SJCRH30 (cell line): ENCODE data around the gene CADM2. TPM values are rescaled to one million over a fixed set of nuclear protein-coding genes. Genes with fewer than 3 reads are reported as not detected.

ENCODE experiments used
- DNase-seq, 2 experiments: peaks; one replicate each; pipeline ENCODE4 v3.0.0-alpha.2; 2015 to 2020
- H3K27ac ChIP-seq: fragments of 250-450 bp; sonication (Bioruptor Pico); 2 replicates; pipeline ENCODE4 v1.5.1; 2020; ENCODE audit warnings: mild to moderate bottlenecking, moderate library complexity
- H3K27me3 ChIP-seq: fragments of 250-450 bp; sonication (Bioruptor Pico); 2 replicates; pipeline ENCODE4 v1.5.1; 2020; ENCODE audit warnings: mild to moderate bottlenecking, moderate library complexity
- H3K36me3 ChIP-seq: fragments of 250-450 bp; sonication (Bioruptor Pico); 2 replicates; pipeline ENCODE4 v1.5.1; 2020; ENCODE audit warnings: mild to moderate bottlenecking, moderate library complexity
- H3K4me1 ChIP-seq: fragments of 250-450 bp; sonication (Bioruptor Pico); 2 replicates; pipeline ENCODE4 v1.5.1; 2020; ENCODE audit warnings: mild to moderate bottlenecking, moderate library complexity
- H3K4me3 ChIP-seq: fragments of 250-450 bp; sonication (Bioruptor Pico); 2 replicates; pipeline ENCODE4 v1.5.1; 2020; ENCODE audit warnings: mild to moderate bottlenecking, moderate library complexity
- H3K9me3 ChIP-seq: fragments of 250-450 bp; sonication (Bioruptor Pico); replicated peaks from 2 replicates; pipeline ENCODE4 v1.5.1; 2020; ENCODE audit warnings: mild to moderate bottlenecking, moderate library complexity
- total RNA-seq: library from RNA; depleted of rRNA; stranded (reverse); fragments of >200 nt; shearing (Covaris generic); gene quantifications from 2 replicates; pipeline ENCODE4 v1.2.3, GENCODE V29; 2014

Gene CADM2
- total RNA-seq, 1 experiment from 2014 or later = 20.8 TPM

GRCh38 chr3:85003479-85003878, 44.7 kb downstream of the CADM2 start:
- H3K9me3 ChIP-seq = no peaks in the 10 kb centered on the region
- no peak for DNase-seq
- no peak overlapping the region for H3K27ac ChIP-seq

GRCh38 chr3:85004147-85004546, 45.4 kb downstream of the CADM2 start:
- no peaks in the 10 kb centered on the region for H3K36me3 ChIP-seq
- H3K4me3 ChIP-seq = no peak overlapping the region
- H3K27me3 ChIP-seq = no peaks in the 10 kb centered on the region
- no peaks in the 10 kb centered on the region for H3K4me1 ChIP-seq
- H3K27ac ChIP-seq = no peak overlapping the region
- DNase-seq = no peak
- H3K9me3 ChIP-seq = no peaks in the 10 kb centered on the region

More at GRCh38 chr3:85003479-85003878, 44.7 kb downstream of the CADM2 start:
- Histone ChIP-seq H3K27me3 (no peaks in the 10 kb centered on the region), H3K4me1 (no peaks in the 10 kb centered on the region), H3K36me3 (no peaks in the 10 kb centered on the region), H3K4me3 (no peak overlapping the region)

- H3K36me3 ChIP-seq = no peaks in the 10 kb centered on the region
- H3K27me3 ChIP-seq = no peaks in the 10 kb centered on the region
- DNase-seq = no peak
- no peak overlapping the region for H3K27ac ChIP-seq
- H3K4me3 ChIP-seq = no peak overlapping the region
- no peaks in the 10 kb centered on the region for H3K9me3 ChIP-seq
- H3K4me1 ChIP-seq = no peaks in the 10 kb centered on the region
Measured at GRCh38 chr3:85005946-85006345, 47.2 kb downstream of the CADM2 start.

- no peaks in the 10 kb centered on the region for H3K36me3 ChIP-seq
- H3K9me3 ChIP-seq = no peaks in the 10 kb centered on the region
- H3K27ac ChIP-seq = no peak overlapping the region
- no peaks in the 10 kb centered on the region for H3K27me3 ChIP-seq
- no peak for DNase-seq
- no peaks in the 10 kb centered on the region for H3K4me1 ChIP-seq
- no peak overlapping the region for H3K4me3 ChIP-seq
Measured at GRCh38 chr3:85007195-85008094, 48.7 kb downstream of the CADM2 start.

GRCh38 chr3:85020828-85021227, 62.0 kb downstream of the CADM2 start:
- DNase-seq = no peak
- no peaks in the 10 kb centered on the region for H3K4me1 ChIP-seq

GRCh38 chr3:85030052-85030451, 71.3 kb downstream of the CADM2 start:
- DNase-seq = no peak
- Histone ChIP-seq H3K36me3 (no peaks in the 10 kb centered on the region), H3K9me3 (no peaks in the 10 kb centered on the region), H3K4me3 (no peak overlapping the region), H3K27ac (no peak overlapping the region), H3K4me1 (no peaks in the 10 kb centered on the region), H3K27me3 (no peaks in the 10 kb centered on the region)

More at GRCh38 chr3:85020828-85021227, 62.0 kb downstream of the CADM2 start:
- H3K27ac ChIP-seq = no peak overlapping the region
- H3K36me3 ChIP-seq = no peaks in the 10 kb centered on the region
- no peak overlapping the region for H3K4me3 ChIP-seq
- no peaks in the 10 kb centered on the region for H3K27me3 ChIP-seq
- H3K9me3 ChIP-seq = no peaks in the 10 kb centered on the region

- H3K36me3 ChIP-seq = no peaks in the 10 kb centered on the region
- H3K4me3 ChIP-seq = no peak overlapping the region
- H3K27me3 ChIP-seq = no peaks in the 10 kb centered on the region
- no peaks in the 10 kb centered on the region for H3K9me3 ChIP-seq
- H3K27ac ChIP-seq = no peak overlapping the region
- no peaks in the 10 kb centered on the region for H3K4me1 ChIP-seq
- DNase-seq = no peak
Measured at GRCh38 chr3:85037203-85037602, 78.4 kb downstream of the CADM2 start.

- no peaks in the 10 kb centered on the region for H3K4me1 ChIP-seq
- no peaks in the 10 kb centered on the region for H3K9me3 ChIP-seq
- no peak overlapping the region for H3K4me3 ChIP-seq
- no peaks in the 10 kb centered on the region for H3K36me3 ChIP-seq
- no peak for DNase-seq
- no peak overlapping the region for H3K27ac ChIP-seq
- H3K27me3 ChIP-seq = no peaks in the 10 kb centered on the region
Measured at GRCh38 chr3:85041001-85041400, 82.2 kb downstream of the CADM2 start.

- no peaks in the 10 kb centered on the region for H3K9me3 ChIP-seq
- H3K27me3 ChIP-seq = no peaks in the 10 kb centered on the region
- DNase-seq = no peak
- H3K4me3 ChIP-seq = no peak overlapping the region
- no peaks in the 10 kb centered on the region for H3K4me1 ChIP-seq
- H3K36me3 ChIP-seq = no peaks in the 10 kb centered on the region
- H3K27ac ChIP-seq = no peak overlapping the region
Measured at GRCh38 chr3:85041562-85042055, 82.8 kb downstream of the CADM2 start.

GRCh38 chr3:85050821-85051220, 92.0 kb downstream of the CADM2 start:
- no peaks in the 10 kb centered on the region for H3K27me3 ChIP-seq
- no peaks in the 10 kb centered on the region for H3K36me3 ChIP-seq
- H3K27ac ChIP-seq = no peak overlapping the region
- H3K4me1 ChIP-seq = no peaks in the 10 kb centered on the region
- no peak overlapping the region for H3K4me3 ChIP-seq
- no peak for DNase-seq
- H3K9me3 ChIP-seq = no peaks in the 10 kb centered on the region

- Histone ChIP-seq H3K36me3 (no peaks in the 10 kb centered on the region), H3K27ac (no peak overlapping the region), H3K9me3 (no peaks in the 10 kb centered on the region), H3K4me1 (no peaks in the 10 kb centered on the region), H3K27me3 (no peaks in the 10 kb centered on the region), H3K4me3 (no peak overlapping the region)
- DNase-seq = no peak
Measured at GRCh38 chr3:85051786-85052185, 93.0 kb downstream of the CADM2 start.

GRCh38 chr3:85053626-85054025, 94.8 kb downstream of the CADM2 start:
- Histone ChIP-seq H3K4me1 (no peaks in the 10 kb centered on the region), H3K9me3 (no peaks in the 10 kb centered on the region), H3K4me3 (no peak overlapping the region), H3K27me3 (no peaks in the 10 kb centered on the region), H3K36me3 (no peaks in the 10 kb centered on the region), H3K27ac (no peak overlapping the region)
- DNase-seq = no peak

GRCh38 chr3:85054579-85054978, 95.8 kb downstream of the CADM2 start:
- H3K4me1 ChIP-seq = no peaks in the 10 kb centered on the region
- H3K4me3 ChIP-seq = no peak overlapping the region
- no peaks in the 10 kb centered on the region for H3K27me3 ChIP-seq

GRCh38 chr3:85068911-85069310, 110.1 kb downstream of the CADM2 start:
- no peaks in the 10 kb centered on the region for H3K9me3 ChIP-seq
- no peaks in the 10 kb centered on the region for H3K4me1 ChIP-seq
- H3K27me3 ChIP-seq = no peaks in the 10 kb centered on the region
- no peak overlapping the region for H3K27ac ChIP-seq
- DNase-seq = no peak
- no peak overlapping the region for H3K4me3 ChIP-seq
- H3K36me3 ChIP-seq = no peaks in the 10 kb centered on the region

More at GRCh38 chr3:85054579-85054978, 95.8 kb downstream of the CADM2 start:
- DNase-seq = no peak
- no peaks in the 10 kb centered on the region for H3K36me3 ChIP-seq
- H3K27ac ChIP-seq = no peak overlapping the region
- no peaks in the 10 kb centered on the region for H3K9me3 ChIP-seq

GRCh38 chr3:85074003-85074402, 115.2 kb downstream of the CADM2 start:
- no peaks in the 10 kb centered on the region for H3K27me3 ChIP-seq
- no peak overlapping the region for H3K27ac ChIP-seq
- no peaks in the 10 kb centered on the region for H3K36me3 ChIP-seq
- H3K4me3 ChIP-seq = no peak overlapping the region
- H3K4me1 ChIP-seq = no peaks in the 10 kb centered on the region
- no peaks in the 10 kb centered on the region for H3K9me3 ChIP-seq
- DNase-seq = no peak

- no peak overlapping the region for H3K27ac ChIP-seq
- H3K4me3 ChIP-seq = no peak overlapping the region
- H3K27me3 ChIP-seq = no peaks in the 10 kb centered on the region
- H3K4me1 ChIP-seq = no peaks in the 10 kb centered on the region
- no peaks in the 10 kb centered on the region for H3K36me3 ChIP-seq
- H3K9me3 ChIP-seq = no peaks in the 10 kb centered on the region
- no peak for DNase-seq
Measured at GRCh38 chr3:85075663-85076062, 116.9 kb downstream of the CADM2 start.
